Activated CD8-positive, alpha-beta memory T cell treated with anti-CD3 and anti-CD28 coated beads for 24 hours (primary cell): ENCODE results near the gene AGAP9.
"Not testable (repeated sequence)": the region's sequence is repeated elsewhere in the genome, so short reads cannot be mapped to it uniquely, and the experiment has no call there.

ENCODE experiments used
- DNase-seq: peaks from one replicate; pipeline ENCODE4 v3.0.0-alpha.2; 2020

Gene AGAP9

DNA sequence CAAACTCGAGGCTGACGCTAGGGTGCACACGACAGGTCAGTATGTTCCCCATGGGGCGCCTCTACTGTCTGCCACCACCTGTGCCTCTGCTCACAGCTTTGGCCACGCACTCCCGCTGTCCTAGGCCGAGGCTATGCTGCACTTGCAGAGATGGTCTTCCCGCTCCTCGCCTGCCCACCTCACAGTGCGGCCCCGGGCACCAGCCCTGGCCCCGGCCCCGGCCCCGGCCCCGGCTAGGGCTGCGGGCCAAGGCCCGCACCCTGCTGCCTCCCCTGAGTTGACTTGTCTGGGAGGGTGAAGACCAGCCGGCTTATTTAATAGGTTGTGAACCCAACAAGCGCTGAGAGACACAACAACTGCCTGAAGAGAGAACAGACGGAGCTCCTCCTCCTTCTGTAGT is at the start of gene AGAP9:
Gene AGAP9 (minus strand): TSS at position 164 of the 400 bp plus-strand sequence. CDS start 112 bp downstream, at position 52.
- DNase-seq = not testable (repeated sequence)

DNA sequence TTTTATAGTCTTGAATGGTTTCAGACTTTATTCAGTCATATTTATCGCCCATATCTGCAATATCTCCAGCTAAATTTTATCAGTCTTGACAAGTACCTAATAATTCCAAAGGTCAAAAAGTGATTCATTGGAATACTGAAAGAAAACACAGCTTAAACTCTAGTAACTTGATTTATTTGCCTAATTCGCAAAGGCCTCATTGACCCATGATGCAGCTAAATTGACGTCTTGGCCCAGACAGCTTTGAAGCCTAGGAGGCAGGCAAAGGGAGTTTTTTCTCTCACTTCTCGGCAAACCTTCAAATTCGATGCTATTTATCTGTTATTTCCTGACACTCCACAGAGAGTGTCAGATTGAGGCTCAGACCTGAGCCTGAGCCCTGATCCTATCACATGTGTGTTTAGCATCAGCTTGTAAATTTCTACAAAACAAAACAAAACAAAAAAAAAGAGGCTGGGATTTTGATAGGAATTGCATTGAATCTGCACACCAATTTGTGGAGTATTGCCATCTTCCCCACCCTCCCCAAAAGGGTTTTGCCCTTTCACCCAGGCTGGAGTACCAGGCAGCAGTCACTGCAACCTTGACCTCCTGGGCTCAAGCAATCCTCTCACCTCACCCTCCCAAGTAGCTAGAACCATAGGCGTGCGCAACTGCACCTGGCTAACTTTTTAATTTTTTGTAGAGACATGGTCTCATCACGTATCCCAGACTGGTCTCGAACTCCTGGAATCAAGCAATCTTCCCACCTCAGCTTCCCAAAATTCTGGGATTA is 47.9 kb upstream of the AGAP9 start:
- not testable (repeated sequence) for DNase-seq

DNA sequence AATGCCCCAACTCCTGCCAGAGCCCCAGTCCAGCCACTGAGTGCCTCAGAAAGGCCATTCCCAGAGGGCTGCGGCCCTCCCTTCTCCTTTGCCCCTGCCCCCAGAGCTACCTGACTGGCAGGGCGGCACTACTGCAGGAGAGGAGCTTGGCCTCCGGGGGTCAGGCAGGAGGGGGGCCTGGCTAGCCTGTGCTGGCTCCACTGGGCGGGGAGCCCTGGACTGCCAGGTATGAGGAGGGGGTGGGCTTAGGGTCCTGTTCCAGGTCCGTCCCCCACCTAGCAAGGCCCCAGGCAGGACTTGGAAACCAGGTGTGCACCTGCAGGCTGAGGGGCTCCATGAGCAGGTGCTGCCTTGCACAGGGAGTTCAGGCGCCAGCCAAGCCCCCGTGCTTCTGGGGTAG is 43.3 kb upstream of the AGAP9 start:
- DNase-seq = not testable (repeated sequence)

DNA sequence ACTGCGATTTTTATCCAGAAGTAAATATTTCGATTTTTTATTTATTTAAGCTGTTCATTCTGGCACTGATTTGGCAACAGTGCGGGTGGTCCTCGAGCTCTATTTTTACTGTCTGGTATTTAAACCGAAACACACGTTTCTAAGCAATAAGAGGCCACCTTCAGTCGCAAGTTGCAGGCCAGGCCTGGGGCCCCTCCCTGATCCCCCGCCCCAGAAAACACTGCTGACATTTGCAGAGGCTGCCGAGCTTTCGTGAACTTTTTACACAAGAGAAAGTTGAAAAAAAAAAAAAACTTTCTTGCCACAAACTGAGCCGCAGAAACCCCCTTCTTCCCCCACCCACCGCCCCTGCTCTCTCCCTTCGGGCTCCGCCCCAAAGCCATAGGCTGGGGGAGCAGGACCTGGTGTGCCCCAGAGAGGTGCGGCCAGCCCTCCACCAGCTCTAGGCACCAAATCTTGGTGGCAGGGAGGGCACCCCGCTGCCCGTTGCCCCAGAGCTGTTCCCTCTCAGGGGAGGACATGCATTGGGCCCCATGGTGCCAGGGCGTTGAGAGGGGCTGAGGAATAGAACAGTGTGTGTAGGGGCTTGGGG is 42.8 kb upstream of the AGAP9 start:
- DNase-seq = not testable (repeated sequence)

DNA sequence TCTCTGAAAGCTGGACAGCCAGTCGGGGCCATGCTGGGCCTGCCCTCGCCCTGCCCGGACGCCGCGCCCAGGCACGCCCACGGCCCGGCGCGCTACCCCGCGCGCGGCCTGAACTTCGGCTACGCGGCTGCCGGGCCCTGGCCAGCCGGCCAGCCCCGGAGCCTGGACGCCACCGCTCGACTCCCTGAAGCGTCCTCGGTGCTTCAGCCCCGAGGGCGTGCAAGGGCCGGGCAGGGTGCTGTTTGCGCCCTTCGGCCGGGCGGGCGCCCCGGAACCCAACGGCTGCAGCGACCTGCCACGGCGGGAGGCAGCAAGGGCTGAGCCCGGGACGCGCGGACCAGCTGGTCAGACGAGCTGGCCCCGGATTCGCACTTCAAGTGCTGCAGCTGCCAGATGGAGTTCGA is 42.1 kb upstream of the AGAP9 start:
- DNase-seq = not testable (repeated sequence)

DNA sequence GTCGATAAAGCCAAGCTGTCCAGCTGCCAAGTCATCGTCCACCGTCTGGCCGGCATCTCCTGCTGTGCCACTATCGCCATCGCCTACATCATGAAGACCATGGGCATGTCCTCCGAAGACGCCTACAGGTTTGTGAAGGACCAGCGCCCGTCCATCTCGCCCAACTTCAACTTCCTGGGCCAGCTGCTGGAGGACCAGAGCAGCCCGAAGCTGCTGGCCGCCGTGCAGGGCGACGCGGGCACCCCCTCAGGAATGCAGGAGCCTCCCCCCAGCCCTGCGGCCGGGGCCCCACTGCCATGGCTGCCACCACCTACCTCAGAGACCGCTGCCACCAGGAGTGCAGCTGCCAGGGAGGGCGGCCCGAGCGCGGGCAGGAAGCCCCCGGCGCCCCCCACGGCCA is 41.5 kb upstream of the AGAP9 start:
- DNase-seq = not testable (repeated sequence)

DNA sequence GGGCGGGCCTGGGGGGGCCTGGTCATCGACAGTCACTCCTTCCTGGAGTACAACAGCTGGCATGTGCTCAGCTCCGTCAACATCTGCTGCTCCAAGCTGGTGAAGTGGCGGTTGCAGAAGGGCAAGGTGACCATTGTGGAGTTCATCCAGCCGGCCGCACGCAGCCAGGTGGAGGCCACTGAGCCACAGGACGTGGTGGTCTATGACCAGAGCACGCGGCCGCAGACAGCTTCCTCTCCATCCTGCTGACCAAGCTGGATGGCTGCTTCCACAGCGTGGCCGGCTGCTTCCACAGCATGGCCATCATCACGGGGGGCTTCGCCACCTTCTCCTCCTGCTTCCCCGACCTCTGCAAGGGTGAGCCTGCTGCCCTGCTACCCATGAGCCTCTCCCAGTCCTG is 40.9 kb upstream of the AGAP9 start:
- not testable (repeated sequence) for DNase-seq

DNA sequence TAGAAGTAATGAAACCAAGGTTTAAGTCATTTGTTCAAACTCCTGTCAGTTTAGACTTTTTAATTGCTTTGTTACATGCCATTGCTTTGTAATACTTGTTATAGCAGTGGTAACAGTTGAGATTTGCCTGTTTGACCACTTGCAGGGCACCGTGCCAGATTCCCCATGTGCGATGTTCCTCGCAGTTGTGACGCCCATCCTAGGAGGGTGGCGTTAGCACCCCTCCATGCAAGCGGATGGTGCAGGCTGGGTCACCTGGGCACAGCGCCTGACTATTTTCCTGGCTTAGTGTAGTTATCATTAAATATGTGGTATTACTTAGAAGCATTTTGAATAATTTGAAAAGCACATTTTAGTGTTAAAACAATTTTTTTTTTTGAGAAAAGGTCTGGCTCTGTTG is 37.0 kb upstream of the AGAP9 start:
- DNase-seq = not testable (repeated sequence)

DNA sequence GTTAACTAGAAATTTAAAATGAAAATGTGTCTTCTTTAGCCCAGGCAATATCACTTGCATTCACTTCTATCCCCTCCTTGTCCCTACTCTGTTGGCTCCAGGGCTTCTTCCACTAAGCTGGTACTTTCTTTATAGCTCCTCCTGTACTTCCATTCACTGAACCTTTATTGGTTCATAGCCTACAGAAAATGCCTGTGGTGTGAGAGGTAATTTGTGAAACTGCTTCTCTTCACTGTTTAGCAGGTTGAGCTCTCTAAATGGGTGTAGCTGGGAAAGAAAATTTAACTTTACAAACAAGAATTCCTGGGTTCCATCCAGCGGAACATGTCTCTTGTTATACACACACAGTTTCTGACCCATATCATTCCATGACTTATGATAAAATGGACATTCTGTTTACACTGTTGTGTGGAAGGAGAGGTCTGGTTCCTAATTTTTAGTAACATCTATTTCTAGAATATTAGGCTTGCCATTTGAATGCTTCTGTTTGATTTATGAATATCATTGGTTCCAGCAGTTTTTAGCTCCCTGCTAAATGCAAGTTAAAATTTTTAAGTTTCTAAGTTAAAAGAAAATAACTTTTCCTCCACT is 36.4 kb upstream of the AGAP9 start:
- DNase-seq = not testable (repeated sequence)

DNA sequence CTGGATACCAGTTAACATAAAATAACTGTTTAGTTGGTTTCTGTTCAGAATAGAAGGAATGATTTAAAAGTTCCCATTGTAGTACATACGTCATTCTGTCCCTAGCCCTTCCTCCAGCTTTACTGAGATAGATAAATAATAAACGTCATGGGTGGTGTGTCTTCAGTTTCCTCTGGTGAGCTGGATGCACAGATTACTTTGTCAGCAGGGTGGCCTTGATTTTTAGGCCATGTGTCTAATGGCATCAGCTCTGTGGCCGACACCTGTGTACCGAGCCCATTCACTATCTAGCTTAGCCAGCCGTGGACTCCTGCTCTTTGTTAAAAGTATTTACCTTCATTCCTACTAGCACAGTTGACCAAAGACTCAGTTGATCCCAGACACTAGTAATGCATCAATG is 34.7 kb upstream of the AGAP9 start:
- DNase-seq = not testable (repeated sequence)

DNA sequence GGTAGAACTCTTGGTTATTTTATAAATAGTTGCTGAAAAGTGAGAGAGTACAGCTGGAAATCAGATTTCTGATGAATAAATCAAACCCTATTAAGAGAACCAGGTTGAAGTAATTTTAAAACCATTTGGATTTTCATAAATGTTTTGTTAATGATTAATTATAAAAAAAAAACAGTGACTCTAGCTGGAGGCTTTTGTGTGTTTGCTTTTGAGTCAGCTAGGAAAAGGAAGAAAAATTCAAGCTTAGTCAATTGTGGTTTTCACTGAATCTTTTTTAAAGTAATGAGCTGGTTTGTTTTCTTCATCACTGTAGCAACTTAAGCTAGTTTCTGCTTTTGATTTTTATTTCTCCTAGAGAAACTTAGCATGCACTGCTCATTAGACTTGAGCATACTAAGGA is 34.2 kb upstream of the AGAP9 start:
- DNase-seq = not testable (repeated sequence)

DNA sequence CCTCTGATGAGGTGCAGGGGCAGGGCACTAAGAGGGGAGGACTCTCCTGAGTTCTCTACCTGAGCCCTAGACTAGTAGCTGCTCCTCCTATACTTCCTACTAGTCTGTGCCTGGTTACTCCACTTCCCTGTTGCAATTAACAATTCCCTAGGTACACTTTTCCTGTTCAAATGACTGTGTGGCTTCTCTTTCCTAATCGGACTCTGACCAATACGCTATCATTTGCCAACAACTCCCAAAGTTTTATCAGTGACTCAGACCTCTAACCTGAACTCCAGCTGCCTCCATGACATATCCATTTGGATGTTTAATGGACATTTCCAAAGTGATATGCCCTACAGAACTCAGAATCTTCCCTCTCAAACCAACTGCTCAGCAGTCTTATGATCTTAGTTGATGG is 31.9 kb upstream of the AGAP9 start:
- not testable (repeated sequence) for DNase-seq

DNA sequence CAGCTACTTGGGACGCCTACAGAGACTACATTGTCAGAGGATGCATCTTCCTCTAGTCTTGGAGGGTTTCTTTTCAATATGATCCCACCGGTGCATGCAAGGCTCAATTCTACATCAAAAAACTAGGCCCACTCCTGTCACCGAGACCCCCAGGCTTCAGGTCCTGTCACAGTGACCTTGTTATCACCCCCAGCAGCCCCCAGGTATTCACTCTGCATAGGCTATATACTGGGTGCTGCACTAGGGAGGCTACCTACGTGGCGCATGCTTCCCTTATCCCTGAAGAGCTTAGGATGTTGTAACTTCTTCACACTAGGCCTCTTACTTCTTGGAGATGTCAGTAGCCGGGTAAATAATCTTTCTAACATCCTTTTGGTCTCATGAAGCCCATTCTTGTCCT is 31.1 kb upstream of the AGAP9 start:
- not testable (repeated sequence) for DNase-seq

DNA sequence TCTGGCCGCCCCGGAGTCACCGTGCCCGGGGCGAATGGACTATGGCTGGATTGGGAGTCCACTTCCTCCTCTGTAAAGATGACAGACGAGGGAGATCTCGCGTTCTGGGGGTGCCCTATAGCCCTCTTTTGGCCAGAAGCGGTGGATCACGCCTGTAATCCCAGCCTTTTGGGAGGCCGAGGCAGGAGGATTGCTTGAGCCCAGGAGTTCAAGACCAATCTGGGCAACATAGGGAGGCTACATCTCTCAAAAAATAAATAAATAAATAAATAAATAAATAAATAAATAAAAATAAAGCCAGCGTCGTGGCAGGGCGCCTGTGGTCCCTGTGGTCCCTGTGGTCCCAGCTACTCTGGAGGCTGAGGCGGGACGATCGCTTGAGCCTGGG is 30.4 kb upstream of the AGAP9 start:
- DNase-seq = not testable (repeated sequence)

DNA sequence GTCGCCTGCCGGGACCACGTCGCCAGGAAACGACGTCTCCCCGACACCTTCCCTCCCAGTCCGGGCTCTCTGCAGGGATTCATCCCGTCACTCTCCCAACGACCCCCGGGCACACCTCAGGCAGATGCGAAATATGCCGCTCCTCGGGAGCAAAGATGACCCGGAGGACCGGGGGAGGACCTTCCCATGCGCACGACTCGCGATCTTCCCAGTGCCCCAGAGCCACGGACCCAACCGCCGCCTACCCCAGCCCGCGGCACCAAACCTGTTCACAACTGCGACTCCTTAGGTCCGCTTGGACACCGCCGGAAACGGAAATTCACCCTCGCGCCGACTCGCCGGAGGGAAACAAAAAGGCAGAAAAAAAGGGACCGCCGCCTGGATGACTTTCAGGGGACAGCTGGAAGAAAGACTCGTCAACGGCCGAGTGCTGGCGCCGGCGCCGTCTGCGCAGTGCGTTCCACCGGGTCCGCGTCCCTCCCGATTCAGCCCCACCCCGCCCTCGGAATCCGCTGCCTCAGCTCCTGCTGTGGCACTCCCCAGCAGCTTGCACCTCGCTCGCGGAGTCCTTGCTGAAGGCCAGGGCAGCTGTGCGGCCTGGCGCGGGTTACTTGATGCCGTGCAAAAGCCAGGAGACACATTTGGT is 29.9 kb upstream of the AGAP9 start:
- peak; percentile 93 for DNase-seq

DNA sequence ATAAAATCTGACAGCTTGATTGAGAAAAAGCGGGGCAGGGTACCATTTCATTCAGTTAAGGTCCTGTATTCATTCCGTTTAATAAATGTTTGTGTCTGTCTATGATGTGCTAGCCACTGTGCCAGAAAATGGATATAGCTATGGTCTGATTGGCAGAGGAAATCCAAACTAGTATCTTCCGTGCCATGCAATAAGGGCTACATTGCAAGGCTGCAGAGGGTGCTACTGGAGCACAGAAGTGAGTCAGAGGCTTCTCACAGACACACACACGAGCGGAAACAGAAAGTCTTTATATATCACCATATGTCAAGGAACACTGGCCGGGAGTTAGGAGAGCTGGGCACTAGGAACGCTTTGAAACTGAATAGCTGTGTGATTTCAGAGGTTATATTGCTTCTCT is 29.3 kb upstream of the AGAP9 start:
- peak; percentile 67 for DNase-seq

DNA sequence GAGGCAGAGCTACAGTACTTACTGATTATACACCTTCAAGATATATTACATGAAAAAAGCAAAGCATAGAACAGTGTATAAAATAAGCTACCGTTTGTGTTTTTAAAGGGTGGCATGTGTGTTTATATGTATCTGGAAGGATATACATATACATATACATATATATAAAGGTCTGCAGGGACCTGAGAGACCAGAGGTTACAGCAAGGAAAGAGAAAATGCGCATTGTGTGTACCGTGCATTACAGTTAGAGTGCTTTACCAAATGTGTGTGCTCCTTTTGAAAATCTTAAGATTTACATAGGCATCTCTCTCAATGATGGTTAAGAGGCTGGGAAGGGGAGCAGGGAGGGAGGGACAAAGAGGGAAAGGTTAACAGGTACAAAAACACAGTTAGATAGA is 23.8 kb upstream of the AGAP9 start:
- not testable (repeated sequence) for DNase-seq

DNA sequence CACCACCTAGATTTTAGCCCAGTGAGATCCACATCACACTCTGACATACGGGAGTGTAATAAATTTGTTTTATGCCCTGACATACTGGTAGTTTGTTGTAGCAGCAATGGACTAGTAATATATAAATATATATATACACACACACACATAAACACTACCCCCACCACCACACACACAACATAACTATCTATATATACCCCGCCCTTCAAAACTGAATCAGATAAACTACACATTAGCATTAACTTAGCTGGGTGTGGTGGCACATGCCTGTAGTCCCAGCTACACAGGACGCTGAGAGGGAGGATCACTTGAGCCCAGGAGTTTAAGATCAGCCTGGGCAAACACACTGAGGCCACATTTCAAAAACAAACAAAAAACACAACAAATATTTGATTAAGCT is 13.0 kb upstream of the AGAP9 start:
- not testable (repeated sequence) for DNase-seq

DNA sequence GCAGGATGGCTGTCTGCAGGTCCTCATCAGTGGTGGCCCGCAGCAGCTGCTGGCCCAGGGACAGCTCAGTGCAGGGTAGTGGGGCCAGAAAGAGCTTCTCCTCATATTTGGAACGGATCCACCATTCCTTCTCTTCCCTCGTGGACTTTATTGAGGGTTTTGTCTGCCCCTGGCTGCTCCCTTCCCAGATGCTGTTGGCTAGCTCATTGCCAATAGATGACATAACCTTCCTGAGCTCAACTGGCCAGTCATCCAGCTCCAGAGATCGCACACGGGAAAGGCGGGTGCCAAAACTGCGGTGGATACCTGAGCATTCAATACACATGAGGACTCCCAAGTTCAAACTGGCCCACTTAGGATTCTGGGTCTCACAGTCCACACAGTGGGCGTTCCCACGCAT is 21.1 kb downstream of the AGAP9 start:
- not testable (repeated sequence) for DNase-seq

DNA sequence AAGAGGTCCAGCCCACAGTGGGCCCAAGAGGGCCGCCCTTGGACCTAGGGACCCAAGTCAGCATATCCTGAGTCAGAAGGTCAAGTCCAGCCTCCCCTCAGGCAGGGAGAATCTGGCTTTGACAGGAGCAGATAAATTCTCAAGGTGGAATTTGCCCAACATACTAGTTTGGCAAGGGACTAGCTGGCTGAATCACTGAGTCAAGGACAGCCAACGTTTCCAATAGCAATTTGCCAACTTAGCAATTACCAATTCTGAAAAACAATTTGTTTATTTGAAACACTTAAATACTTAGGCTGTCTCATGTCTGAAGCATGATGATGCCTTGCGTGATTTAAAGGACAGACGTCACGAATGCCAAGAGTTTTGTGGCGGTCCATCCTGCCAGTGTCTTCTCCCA is 29.2 kb downstream of the AGAP9 start:
- DNase-seq = not testable (repeated sequence)

DNA sequence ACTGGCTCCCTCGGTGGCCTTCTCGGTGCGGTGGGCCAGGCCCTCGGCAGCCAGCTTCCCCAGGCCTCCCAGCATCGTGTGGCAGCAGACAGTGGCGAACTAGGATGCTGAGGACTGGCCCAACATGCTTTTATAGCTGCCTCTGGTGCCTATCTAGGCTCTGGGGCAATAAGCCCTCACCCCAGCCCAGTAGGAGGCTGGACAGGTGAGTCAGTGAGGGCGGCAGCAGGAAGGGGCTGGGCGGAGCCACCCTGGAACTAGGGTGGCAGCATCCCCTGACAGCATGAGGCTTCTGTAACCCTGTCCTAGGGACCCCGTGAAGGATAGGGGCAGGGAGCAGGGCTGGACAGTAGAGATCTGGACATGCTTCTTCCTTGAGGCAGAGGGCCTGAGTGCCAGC is 31.8 kb downstream of the AGAP9 start, which contains the start of gene FAM25G:
Gene FAM25G (minus strand): TSS at position 101 of the 400 bp plus-strand sequence. CDS start 26 bp downstream, at position 75.
- DNase-seq = not testable (repeated sequence)

DNA sequence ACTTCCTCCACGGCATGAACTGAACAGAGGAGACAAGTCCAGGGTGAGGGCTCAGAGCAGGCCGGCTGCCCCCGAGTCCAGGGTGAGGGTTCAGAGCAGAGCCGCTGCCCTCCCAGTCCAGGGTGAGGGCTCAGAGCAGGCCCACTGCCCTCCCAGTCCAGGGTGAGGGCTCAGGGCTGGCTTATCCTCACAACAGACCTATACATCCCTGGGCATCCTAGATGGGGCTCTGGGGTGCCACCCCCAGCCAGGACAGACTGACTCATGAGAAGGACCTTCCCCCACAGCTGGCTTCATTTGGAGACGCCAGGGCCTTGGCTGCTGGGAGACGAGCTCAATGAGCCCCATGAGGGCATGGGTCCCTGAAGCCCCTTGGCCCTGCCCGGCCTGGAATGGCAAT is 33.8 kb downstream of the AGAP9 start:
- DNase-seq = not testable (repeated sequence)

DNA sequence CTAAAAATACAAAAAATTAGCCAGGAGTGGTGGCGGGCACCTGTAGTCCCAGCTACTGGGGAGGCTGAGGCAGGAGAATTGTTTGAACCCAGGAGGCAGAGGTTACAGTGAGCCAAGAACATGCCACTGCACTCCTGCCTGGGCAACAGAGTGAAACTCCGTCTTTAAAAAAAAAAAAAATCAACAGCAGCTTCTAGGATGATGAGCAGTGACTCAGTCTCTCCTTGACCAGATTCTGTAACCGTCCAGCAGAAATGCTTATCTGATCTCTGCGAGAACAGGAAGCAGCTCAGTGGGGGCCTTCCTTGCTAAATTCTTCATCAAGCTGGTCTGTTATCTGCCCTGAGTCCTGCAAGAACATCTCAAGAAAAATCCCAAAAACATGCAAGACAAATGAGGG is 37.5 kb downstream of the AGAP9 start:
- DNase-seq = not testable (repeated sequence)
